DMS114 treated with DMSO at 0.1 percent for 48 hours (cell line): ENCODE results near the gene ITPR2.
A peak's percentile ranks its signal among the peaks of the same experiment; 100 is the strongest.

ENCODE experiments used
- DNase-seq: peaks from one replicate; lab custom pipeline; 2025; ENCODE audit not compliant: unreplicated experiment; lab: John Stamatoyannopoulos, UW

ITPR2 gene

GRCh38 chr12:26711072-26711471, 121.9 kb downstream of the ITPR2 start:
- DNase-seq = no peak

- peak; percentile 8 for DNase-seq
Measured at GRCh38 chr12:26705851-26706250, 127.1 kb downstream of the ITPR2 start.

- no peak for DNase-seq
Measured at GRCh38 chr12:26704684-26705460, 128.1 kb downstream of the ITPR2 start.

GRCh38 chr12:26704214-26704613, 128.8 kb downstream of the ITPR2 start:
- DNase-seq = no peak

- no peak for DNase-seq
Measured at GRCh38 chr12:26702741-26703140, 130.3 kb downstream of the ITPR2 start.

GRCh38 chr12:26701604-26702215, 131.3 kb downstream of the ITPR2 start:
- peak; percentile 70 for DNase-seq

GRCh38 chr12:26700430-26700829, 132.6 kb downstream of the ITPR2 start:
- DNase-seq = no peak

GRCh38 chr12:26699237-26699636, 133.8 kb downstream of the ITPR2 start:
- no peak for DNase-seq

- DNase-seq = no peak
Measured at GRCh38 chr12:26698186-26698585, 134.8 kb downstream of the ITPR2 start.

GRCh38 chr12:26697217-26697616, 135.8 kb downstream of the ITPR2 start:
- DNase-seq = no peak

- no peak for DNase-seq
Measured at GRCh38 chr12:26696613-26697092, 136.3 kb downstream of the ITPR2 start.

GRCh38 chr12:26696048-26696612, 136.9 kb downstream of the ITPR2 start:
- DNase-seq = no peak

- no peak for DNase-seq
Measured at GRCh38 chr12:26694402-26694801, 138.6 kb downstream of the ITPR2 start.

GRCh38 chr12:26692407-26692806, 140.6 kb downstream of the ITPR2 start:
- DNase-seq = no peak

GRCh38 chr12:26691234-26691970, 141.6 kb downstream of the ITPR2 start:
- no peak for DNase-seq

- no peak for DNase-seq
Measured at GRCh38 chr12:26690601-26691000, 142.4 kb downstream of the ITPR2 start.

- no peak for DNase-seq
Measured at GRCh38 chr12:26689281-26689841, 143.6 kb downstream of the ITPR2 start.

- DNase-seq = no peak
Measured at GRCh38 chr12:26688344-26688904, 144.6 kb downstream of the ITPR2 start.

- no peak for DNase-seq
Measured at GRCh38 chr12:26686408-26686807, 146.6 kb downstream of the ITPR2 start.

- no peak for DNase-seq
Measured at GRCh38 chr12:26684101-26684500, 148.9 kb downstream of the ITPR2 start.

GRCh38 chr12:26683443-26683842, 149.6 kb downstream of the ITPR2 start:
- DNase-seq = no peak
